Common myeloid progenitor, CD34-positive (primary cell): ENCODE data around the gene AP2M1.
"Not testable (repeated sequence)": the region's sequence is repeated elsewhere in the genome, so short reads cannot be mapped to it uniquely, and the experiment has no call there.

Source experiments
- CTCF ChIA-PET: fragments of 350-600 bp; sonication (Branson Sonifier 250); formaldehyde crosslinking; loops from one replicate; lab custom pipeline; 2021; ENCODE audit warnings: antibody characterized with exemption; lab: Charles Lee
- POLR2A ChIA-PET: fragments of 350-600 bp; sonication (Branson Sonifier 250); formaldehyde crosslinking; loops from one replicate; lab custom pipeline; 2021; ENCODE audit warnings: antibody characterized with exemption; lab: Charles Lee
- DNase-seq, 3 donors: peaks; one replicate each; pipeline versions ENCODE4 v3.0.0 to v3.0.0-alpha.2; 2013
- H3K27ac ChIP-seq, 2 experiments: 1 replicate in 1 of 2; 2 replicates in 1 of 2; pipeline ENCODE4 v1.7.0; 2013; ENCODE audit warnings: inconsistent platforms in 2 of 2, low read length in 2 of 2, mild to moderate bottlenecking in 2 of 2, low read depth in 1 of 2, moderate library complexity in 1 of 2; ENCODE audit not compliant: severe bottlenecking in 2 of 2, insufficient read depth in 1 of 2, poor library complexity in 1 of 2
- H3K27me3 ChIP-seq, 5 experiments: replicated peaks in 2 of 5; 1 replicate in 3 of 5; 2 replicates in 2 of 5; pipeline versions ENCODE4 v1.6.1 to v1.7.0; 2013; ENCODE audit warnings: low read length in 4 of 5, mild to moderate bottlenecking in 2 of 5, moderate library complexity in 2 of 5, inconsistent platforms in 1 of 5; ENCODE audit not compliant: insufficient read depth in 5 of 5, control insufficient read depth in 4 of 5
- H3K36me3 ChIP-seq, 4 experiments: 1 replicate in 2 of 4; 2 replicates in 2 of 4; pipeline versions ENCODE4 v1.6.1 to v1.7.0; 2013; ENCODE audit warnings: low read length in 3 of 4, control low read depth in 1 of 4, mild to moderate bottlenecking in 1 of 4; ENCODE audit not compliant: control insufficient read depth in 4 of 4, insufficient read depth in 4 of 4
- H3K4me1 ChIP-seq, 4 experiments: 1 replicate in 3 of 4; 2 replicates in 1 of 4; pipeline versions ENCODE4 v1.6.1 to v1.7.1; 2013; ENCODE audit warnings: low read length in 3 of 4, mild to moderate bottlenecking in 3 of 4, control low read depth in 1 of 4, inconsistent platforms in 1 of 4, moderate library complexity in 1 of 4; ENCODE audit not compliant: control insufficient read depth in 4 of 4, insufficient read depth in 4 of 4; ENCODE audit errors: control extremely low read depth in 1 of 4
- H3K4me3 ChIP-seq, 7 experiments: 1 replicate in 4 of 7; 2 replicates in 3 of 7; pipeline versions ENCODE4 v1.5.1 to v1.7.0; 2013; ENCODE audit warnings: mild to moderate bottlenecking in 7 of 7, low read length in 6 of 7, moderate library complexity in 6 of 7, inconsistent platforms in 2 of 7, low read depth in 2 of 7, control low read depth in 1 of 7; ENCODE audit not compliant: insufficient read depth in 4 of 7, control insufficient read depth in 1 of 7; ENCODE audit errors: extremely low read depth in 1 of 7
- H3K9me3 ChIP-seq, 5 experiments: 1 replicate in 4 of 5; 2 replicates in 1 of 5; pipeline versions ENCODE4 v1.6.1 to v1.7.1; 2013; ENCODE audit warnings: low read length in 4 of 5, mild to moderate bottlenecking in 2 of 5, inconsistent platforms in 1 of 5, low read depth in 1 of 5, moderate library complexity in 1 of 5; ENCODE audit not compliant: control insufficient read depth in 4 of 5, insufficient read depth in 2 of 5; ENCODE audit errors: control extremely low read depth in 1 of 5
- WGBS: methylation state at CpG from one replicate; pipeline ENCODE4 v1.1.5; 2013; ENCODE audit not compliant: insufficient coverage; 5-methylcytosine and 5-hydroxymethylcytosine counted together

AP2M1 gene

GRCh38 chr3:184145111-184145524 lies 29.5 kb upstream of the AP2M1 start:
- POLR2A ChIA-PET: no interaction called here

GRCh38 chr3:184145751-184146270 lies 28.8 kb upstream of the AP2M1 start:
- Histone ChIP-seq H3K4me1 (no peaks in the 10 kb centered on the region), H3K9me3 (no peaks in the 10 kb centered on the region), H3K36me3 (peaks cover 14 to 52% (median 48%) of the 10 kb centered on the region in 4 experiments), H3K4me3 (no peak overlapping the region), H3K27ac (peak overlapping the region in 1 of 2 experiments; percentile 15), H3K27me3 (no peaks in the 10 kb centered on the region)
- WGBS: 99% methylated on average over 6 of the region's 8 CpGs
- ChIA-PET POLR2A (interaction anchor here (0.9 kb wide), 1 partner anchor 25 kb away, joined by 3 read pairs; no protein-coding TSS in a partner anchor), CTCF (interaction anchor here (0.9 to 3.1 kb wide), 8 partner anchors 13 to 143 kb away, joined by 3 to 14 read pairs (median 4); no protein-coding TSS in a partner anchor)
- no peak for DNase-seq

More at GRCh38 chr3:184145111-184145524, 29.5 kb upstream of the AP2M1 start:
- Histone ChIP-seq H3K27ac (peak overlapping the region in 1 of 2 experiments; percentile 15), H3K4me1 (no peaks in the 10 kb centered on the region), H3K27me3 (no peaks in the 10 kb centered on the region), H3K9me3 (no peaks in the 10 kb centered on the region), H3K36me3 (peaks cover 17 to 59% (median 54%) of the 10 kb centered on the region in 4 experiments), H3K4me3 (no peak overlapping the region)
- peak; percentile 40 to 57 (median 54) for DNase-seq
- CTCF ChIA-PET: interaction anchor here (0.9 to 3.1 kb wide), 14 partner anchors 10 to 144 kb away, joined by 3 to 14 read pairs (median 4); partner anchors contain the start of gene EIF2B5
- 90% methylated on average over 3 of the region's 4 CpGs for WGBS

GRCh38 chr3:184148076-184148475 lies 26.6 kb upstream of the AP2M1 start:
- WGBS: 100% methylated on average over 1 of the region's 3 CpGs
- no peaks in the 10 kb centered on the region for H3K4me1 ChIP-seq
- ChIA-PET POLR2A (interaction anchor here (0.6 kb wide), 1 partner anchor 651 kb away, joined by 3 read pairs; no protein-coding TSS in a partner anchor), CTCF (no interaction called here)
- peaks cover 9 to 30% (median 27%) of the 10 kb centered on the region in 4 experiments for H3K36me3 ChIP-seq
- no peak overlapping the region for H3K27ac ChIP-seq
- DNase-seq: no peak
- H3K4me3 ChIP-seq: no peak overlapping the region
- no peaks in the 10 kb centered on the region for H3K27me3 ChIP-seq
- no peaks in the 10 kb centered on the region for H3K9me3 ChIP-seq

- no peaks in the 10 kb centered on the region for H3K9me3 ChIP-seq
- POLR2A ChIA-PET: no interaction called here
- no peaks in the 10 kb centered on the region for H3K27me3 ChIP-seq
- no peak for DNase-seq
- H3K27ac ChIP-seq: no peak overlapping the region
- no peaks in the 10 kb centered on the region for H3K4me1 ChIP-seq
- no peak overlapping the region for H3K4me3 ChIP-seq
- CTCF ChIA-PET: interaction anchor here (1.6 kb wide), 1 partner anchor 24 kb away, joined by 3 read pairs; no protein-coding TSS in a partner anchor
- peaks cover 5 to 19% (median 17%) of the 10 kb centered on the region in 4 experiments for H3K36me3 ChIP-seq
- WGBS: 97% methylated on average over 5 of the region's 6 CpGs
Observed at GRCh38 chr3:184149123-184149522, 25.5 kb upstream of the AP2M1 start.

- H3K27ac ChIP-seq, POLR2A ChIA-PET, H3K9me3 ChIP-seq, H3K4me1 ChIP-seq, H3K27me3 ChIP-seq, H3K4me3 ChIP-seq, DNase-seq: not testable (repeated sequence)
- WGBS: 93% methylated on average over 5 of the region's 6 CpGs
- CTCF ChIA-PET: interaction anchor here (1.6 kb wide), 1 partner anchor 23 kb away, joined by 3 read pairs; no protein-coding TSS in a partner anchor
- peaks cover 3 to 13% (median 11%) of the 10 kb centered on the region in 4 experiments for H3K36me3 ChIP-seq
Observed at GRCh38 chr3:184149770-184150169, 24.9 kb upstream of the AP2M1 start.

GRCh38 chr3:184154885-184155643 lies 19.6 kb upstream of the AP2M1 start, which contains the start of gene DVL3:
Gene DVL3 (plus strand): TSS chr3:184155377. CDS start chr3:184155636, 259 bp downstream.
- Histone ChIP-seq H3K9me3 (no peaks in the 10 kb centered on the region), H3K27ac (peak within 1 kb of the TSS; percentile 33 to 77), H3K4me1 (peaks cover 6 to 39% (median 26%) of the 10 kb centered on the region in 4 experiments), H3K27me3 (no peaks in the 10 kb centered on the region), H3K36me3 (no peaks in the 10 kb centered on the region), H3K4me3 (peak within 1 kb of the TSS; percentile 52 to 95 (median 76))
- ChIA-PET CTCF (interaction anchor here (0.8 to 1.2 kb wide), 2 partner anchors 9 to 22 kb away, joined by 3 read pairs; no protein-coding TSS in a partner anchor), POLR2A (interaction anchor here (1.2 kb wide), 1 partner anchor 20 kb away, joined by 3 read pairs; the partner anchor contains the start of gene AP2M1)
- peak; percentile 22 to 56 (median 28) for DNase-seq
- 2% methylated on average over 77 of the region's 84 CpGs for WGBS
